DMS53 treated with DMSO at 0.1 percent for 48 hours (cell line): ENCODE measurements around the gene S100A4.

Source experiments
- DNase-seq: peaks from one replicate; lab custom pipeline; 2025; ENCODE audit not compliant: unreplicated experiment; lab: John Stamatoyannopoulos, UW

Gene S100A4

GRCh38 chr1:153548722-153549688, 3.4 kb upstream of the S100A4 start, which contains the start of gene S100A3:
Gene S100A3 (minus strand): TSS chr1:153549258. CDS start chr1:153548485, 773 bp downstream.
- DNase-seq: no peak

DNA sequence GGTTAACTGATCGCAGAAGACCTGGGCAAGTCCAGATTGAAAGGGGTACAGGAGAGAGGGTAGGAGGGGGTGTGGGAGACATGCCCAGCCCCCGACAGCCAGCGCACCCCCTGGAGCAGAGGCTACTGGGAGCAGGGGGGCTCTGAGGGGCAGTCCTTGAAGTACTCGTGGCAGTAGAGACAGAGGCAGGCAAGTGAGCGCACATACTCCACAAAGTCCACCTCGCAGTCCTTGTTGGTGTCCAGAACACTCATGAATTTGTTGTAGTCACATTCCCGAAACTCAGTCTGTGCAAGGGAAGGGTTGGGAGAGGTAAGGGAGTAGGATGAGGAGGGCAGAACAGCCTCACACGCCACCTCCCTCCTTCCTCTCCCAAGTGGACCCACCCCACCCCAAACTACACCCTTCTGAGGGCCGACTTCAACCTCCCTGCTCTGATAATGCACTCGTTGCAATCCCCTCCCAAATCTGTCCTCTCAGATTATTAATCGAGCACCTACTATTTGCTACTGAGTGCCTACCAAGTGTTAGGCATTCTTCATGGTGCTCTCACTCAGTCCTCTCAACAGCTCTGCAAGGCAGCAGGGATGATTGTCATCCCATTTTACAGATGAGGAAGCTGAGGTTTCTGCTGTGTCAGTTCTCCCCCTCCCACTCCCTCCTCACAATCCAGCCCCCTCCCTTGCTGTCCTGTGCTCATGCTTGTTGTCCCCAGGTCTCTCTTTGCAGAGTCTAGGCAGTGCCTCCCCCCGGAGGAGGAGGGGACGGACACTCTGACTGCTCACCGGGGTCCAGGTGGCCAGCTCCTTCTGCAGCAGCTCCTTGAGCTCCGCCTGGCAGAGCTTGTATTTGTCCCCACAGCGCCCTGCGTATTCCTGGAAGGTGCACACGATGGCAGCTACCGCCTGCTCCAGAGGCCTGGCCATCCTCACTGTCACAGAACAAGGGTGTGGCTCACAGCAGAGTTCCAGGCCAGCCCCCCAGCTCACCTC, 2.2 kb upstream of the S100A4 start:
- DNase-seq: no peak

DNA sequence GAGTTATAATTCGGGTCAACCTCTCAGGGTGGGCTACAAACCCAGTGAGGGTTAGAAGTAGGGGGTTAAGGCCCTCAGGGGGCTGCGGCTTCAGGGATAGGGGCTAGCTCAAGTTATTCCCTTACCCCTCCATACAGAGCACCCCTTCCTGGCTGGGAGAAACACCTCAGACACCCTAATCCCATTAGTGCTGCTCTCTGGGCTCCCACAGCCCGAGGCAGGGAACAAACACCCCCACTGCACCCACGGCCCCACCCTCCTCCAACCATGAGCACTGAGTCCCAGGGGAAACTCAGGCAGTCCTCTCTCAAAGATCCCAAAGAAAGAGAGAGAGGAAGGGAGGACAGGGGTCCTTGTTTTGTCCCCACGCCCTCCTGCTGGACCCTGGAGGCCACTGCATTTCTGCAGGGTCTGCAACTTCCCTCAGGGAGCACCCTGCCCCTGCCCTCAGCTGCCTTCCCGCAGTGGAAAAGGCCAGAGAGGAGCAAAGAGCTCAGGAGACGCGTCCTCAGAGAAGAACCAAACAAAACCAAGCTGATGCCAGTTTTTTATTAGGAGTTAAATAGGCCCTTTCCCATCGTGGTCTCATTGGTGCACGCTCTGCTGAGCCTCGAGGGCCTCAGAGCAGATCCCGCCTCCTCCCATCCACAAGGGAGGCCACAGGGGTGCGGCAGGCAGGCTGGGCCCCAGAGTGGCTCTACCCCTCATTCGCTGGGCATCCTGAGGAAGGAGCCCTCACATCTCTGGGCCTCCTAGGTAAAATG, 1.4 kb upstream of the S100A4 start:
- no peak for DNase-seq

GRCh38 chr1:153546371-153546770, 765 bp upstream of the S100A4 start:
- no peak for DNase-seq

GRCh38 chr1:153544453-153545066, 1.0 kb downstream of the S100A4 start:
- no peak for DNase-seq

- no peak for DNase-seq
These were observed 1.9 kb downstream of the S100A4 start for GRCh38 chr1:153543736-153544135.

GRCh38 chr1:153542956-153543711, 2.5 kb downstream of the S100A4 start:
- DNase-seq: no peak

DNA sequence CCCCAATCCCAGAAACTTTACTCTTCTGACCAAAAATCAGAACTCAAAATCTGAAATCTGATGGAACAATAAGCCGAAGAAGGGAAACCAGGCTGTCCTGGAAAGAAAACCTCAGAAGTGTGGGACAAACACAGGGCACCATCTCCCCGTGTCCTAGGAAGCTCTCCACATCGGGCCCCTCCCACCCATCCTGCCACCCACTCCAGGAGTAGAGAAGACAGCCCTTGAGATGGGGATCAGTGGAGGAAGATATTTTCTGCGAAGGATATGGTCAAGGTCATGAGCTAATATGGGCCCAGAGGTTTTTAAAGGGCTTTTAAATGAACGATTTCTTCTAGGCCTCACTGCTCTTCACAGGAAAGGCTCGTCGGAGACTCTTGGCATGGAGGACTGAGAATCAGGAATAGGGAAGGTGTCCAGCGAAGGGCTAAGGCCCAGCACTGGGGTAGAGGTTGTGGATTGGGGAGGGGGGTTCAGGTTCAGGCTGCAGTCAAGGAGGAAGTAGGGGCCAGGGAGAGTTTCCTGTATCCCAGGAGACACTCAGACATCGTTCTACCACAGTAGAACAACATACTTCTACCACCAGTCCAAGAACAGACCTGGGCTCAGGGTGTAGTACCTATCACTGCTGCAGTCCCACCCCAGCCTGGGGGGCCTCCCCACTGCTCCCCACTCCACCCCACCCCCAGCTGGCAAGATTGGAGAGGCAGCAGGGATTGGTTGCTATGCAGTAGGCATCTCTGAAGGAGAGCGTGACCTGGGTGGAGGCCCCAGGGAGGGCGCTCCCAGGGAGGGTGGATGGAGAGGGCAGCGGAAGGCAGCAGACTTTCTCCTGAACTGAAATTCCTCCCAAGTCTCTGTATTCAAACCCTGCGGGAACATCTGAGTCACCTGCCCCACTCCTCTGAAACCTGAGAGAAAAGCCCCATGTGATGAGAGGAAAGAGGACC, 3.7 kb downstream of the S100A4 start:
- no peak for DNase-seq

DNA sequence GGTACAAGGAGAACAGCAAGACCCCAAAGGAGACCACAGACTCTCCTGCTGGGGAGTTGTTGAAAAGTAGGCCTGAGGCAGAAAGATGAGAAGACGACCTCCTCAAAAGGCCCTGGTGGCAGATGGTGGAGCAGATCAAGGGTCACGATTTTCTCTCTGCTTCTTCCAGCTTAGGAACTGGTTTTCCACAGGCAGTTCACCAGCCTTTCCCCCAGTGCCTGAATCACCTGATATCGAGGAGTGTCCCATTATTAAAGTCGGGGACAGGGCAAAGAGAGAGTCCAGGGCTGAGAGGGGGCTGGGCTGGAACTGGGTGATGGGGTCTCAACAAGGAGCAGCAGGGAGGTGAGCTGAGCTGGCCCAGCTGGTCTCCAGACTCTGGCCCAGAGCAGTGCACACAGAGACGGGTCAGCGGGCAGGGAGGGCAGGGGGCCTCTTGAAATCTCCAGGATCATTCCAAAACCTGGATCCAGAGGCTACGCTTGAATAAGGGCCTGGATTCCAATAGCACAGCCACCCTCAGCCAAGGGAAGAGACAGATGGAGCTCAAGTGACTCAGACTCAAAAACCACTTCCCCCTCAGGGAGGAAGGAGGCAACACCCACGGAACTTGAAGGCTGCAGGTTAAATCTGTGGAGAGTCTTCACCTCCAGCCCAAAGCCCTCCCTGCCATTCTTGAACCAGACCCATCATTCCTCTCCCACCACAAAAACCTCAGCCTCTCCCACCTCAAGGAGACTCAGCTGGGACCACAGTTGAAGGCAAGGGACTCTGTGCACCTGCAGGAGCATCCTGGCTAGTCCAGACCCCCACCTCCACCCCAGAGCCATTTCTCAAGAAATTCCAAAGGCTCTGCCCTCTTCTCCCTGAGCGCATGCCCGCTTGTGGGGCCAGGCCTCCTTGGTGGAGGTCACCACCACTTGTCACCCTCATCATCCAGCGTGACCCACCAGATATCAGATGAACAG, 4.9 kb downstream of the S100A4 start, which contains the start of gene S100A5:
Gene S100A5 (minus strand): TSS at position 541 of the 968 bp plus-strand sequence. CDS start 743 bp downstream, outside the sequence.
- DNase-seq: no peak

GRCh38 chr1:153539395-153540093, 6.1 kb downstream of the S100A4 start:
- DNase-seq: peak; percentile 23

DNA sequence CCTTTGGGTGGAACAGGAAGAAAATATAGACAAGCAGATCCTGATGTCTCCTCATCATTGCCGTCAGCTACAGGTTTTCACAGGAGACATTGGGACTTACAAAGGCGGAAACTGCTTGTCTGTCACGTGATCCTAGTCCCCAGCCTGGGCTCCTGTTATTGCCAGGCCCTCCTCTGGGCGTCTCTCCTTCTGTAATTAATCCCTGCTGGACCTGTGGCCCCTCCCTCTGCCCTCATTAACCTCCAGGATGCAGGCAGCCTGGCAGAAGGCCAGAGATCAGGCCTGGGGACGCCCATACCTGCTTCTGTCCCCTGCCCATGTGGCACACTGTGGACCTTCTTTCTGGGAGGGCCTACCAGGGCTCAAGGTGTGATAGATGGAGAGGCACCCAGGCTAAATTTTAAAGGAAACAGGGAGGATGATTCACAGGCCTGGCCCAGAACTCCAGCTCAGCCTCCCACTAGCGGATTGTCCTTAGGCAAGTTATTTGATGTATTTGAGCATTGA, 7.2 kb downstream of the S100A4 start:
- no peak for DNase-seq

DNA sequence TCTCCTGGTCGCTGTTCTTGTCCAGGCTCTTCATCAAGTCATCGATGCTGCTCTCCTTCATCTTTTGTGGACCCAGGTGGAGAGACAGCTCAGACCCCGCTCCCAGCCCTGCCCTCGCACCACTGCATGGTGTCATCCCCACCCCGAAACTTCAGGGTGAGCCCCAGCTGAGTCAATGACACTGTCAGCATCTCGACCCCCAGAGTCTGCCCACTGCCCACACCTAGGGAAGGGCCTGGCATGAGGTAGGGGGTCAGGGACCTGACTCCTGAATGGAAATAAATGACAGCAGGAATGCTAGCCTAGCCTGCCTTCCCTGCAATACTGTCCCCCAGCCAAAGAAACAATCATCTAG, 8.3 kb downstream of the S100A4 start:
- DNase-seq: no peak

DNA sequence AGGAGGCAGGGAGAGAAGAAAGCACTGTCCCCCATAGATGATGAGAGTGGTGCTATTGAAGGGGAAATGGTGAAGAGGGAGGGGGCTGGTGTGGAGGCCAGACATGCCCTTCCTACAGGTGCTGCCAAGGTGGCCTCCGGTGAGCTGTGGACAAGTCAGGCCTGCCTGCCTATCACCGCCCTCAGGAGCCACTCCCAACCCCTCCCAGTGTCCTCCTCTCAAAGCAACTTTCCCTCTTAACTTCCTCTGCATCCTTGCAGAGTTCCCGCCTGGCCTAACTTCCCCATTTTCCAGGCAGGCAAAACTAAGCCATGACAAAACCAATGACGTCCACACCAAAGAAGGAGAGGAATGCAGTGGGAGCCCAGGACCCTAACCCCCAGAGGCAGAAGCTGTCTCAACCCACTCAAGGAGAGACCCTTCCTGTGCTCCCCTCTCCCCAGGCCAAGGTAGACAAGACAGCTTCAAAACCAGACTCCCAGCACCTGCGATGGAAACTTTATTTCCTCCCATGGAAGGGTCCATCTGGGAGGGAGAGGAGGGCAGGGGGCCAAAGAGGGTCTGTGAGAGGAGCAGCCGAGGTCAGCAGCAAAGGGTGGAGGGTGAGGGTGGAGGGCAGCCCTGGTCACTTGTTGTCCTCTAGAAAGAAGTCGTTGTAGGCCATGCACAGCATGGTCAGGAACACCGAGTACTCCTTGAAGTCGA, 8.8 kb downstream of the S100A4 start:
- DNase-seq: no peak

DNA sequence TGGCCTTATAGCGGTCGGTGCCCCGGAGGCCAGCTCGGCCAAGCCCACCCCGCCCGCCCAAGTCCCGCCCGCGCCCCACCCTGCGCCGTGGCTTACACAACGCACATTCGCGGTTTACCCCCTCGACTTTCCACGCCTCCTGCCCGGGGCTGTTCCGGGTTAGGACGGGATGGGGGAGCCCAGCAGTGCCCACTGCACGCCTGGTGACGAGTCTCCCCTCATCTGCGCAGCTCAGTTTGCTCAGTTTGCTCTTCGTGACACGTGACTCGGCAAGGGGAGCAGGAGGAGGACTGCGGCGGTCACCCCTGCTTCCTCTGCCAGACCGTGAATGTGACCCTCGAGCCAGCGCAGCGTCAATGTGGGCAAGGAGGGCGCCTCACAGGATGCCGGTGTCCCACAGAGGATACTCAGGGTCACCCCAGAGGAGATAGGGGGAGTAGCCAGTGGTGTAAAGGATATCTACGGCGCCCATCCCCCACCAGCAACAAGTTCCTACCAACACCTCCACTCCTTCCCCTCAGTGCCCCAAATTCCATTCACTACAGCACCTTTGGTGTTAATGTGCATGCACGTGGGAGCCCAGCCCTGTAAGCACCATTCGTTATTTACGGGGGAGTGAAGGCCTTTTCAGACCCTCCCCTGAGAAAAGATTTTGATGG, 9.5 kb downstream of the S100A4 start:
- peak; percentile 33 for DNase-seq
